Measurements from ENCODE around the gene DNAH7. TPM values are rescaled to one million over a fixed set of nuclear protein-coding genes. Genes with fewer than 3 reads are reported as not detected.

Gene DNAH7
- total and polyA plus RNA-seq, 7 experiments from 2014 or later: not detected

- no peak overlapping the region for H3K27ac ChIP-seq (ENCODE audit: low read depth, low read length)
- no peak for ATAC-seq
- CTCF ChIA-PET: interaction anchor here (0.6 kb wide), 1 partner anchor 67 kb away, joined by 3 read pairs; no protein-coding TSS in a partner anchor
- peaks cover 0 to 8% (median 0%) of the 10 kb centered on the region in 5 donors for H3K27me3 Mint-ChIP-seq
- no peak for DNase-seq
- H3K9me3 ChIP-seq (ENCODE audit: control insufficient read depth in 2 of 3, low read length in 3 of 3): no peaks in the 10 kb centered on the region
- intact Hi-C loops (cut with micrococcal nuclease): no loop called here
- H3K27ac Mint-ChIP-seq: no peak overlapping the region
- no peak overlapping the region for H3K4me3 ChIP-seq (ENCODE audit: low read length)
- H3K4me1 ChIP-seq (ENCODE audit: control insufficient read depth in 2 of 2, insufficient read depth in 2 of 2, low read length in 2 of 2): no peaks in the 10 kb centered on the region
- peaks cover 0 to 16% (median 10%) of the 10 kb centered on the region in 11 donors for H3K9me3 Mint-ChIP-seq
- POLR2A ChIA-PET: no interaction called here
- H3K27me3 ChIP-seq (ENCODE audit: control insufficient read depth in 2 of 2, insufficient read depth in 2 of 2, low read length in 2 of 2): no peaks in the 10 kb centered on the region
- H3K36me3 ChIP-seq (ENCODE audit: control insufficient read depth in 2 of 3, insufficient read depth in 3 of 3, low read length in 3 of 3): no peaks in the 10 kb centered on the region
- peaks cover 0 to 8% (median 0%) of the 10 kb centered on the region in 5 donors for H3K36me3 Mint-ChIP-seq
- peaks cover 0 to 14% (median 11%) of the 10 kb centered on the region in 7 donors for H3K4me1 Mint-ChIP-seq
- no peak overlapping the region for H3K4me3 Mint-ChIP-seq
Measured at GRCh38 chr2:196000551-196000950, 68.1 kb downstream of the DNAH7 start.

GRCh38 chr2:195998070-195998469 lies 70.6 kb downstream of the DNAH7 start:
- Histone ChIP-seq H3K4me3 (ENCODE audit: low read length) (no peak overlapping the region), H3K9me3 (ENCODE audit: control insufficient read depth in 2 of 3, low read length in 3 of 3) (no peaks in the 10 kb centered on the region)
- CTCF ChIA-PET: interaction anchor here (0.6 kb wide), 1 partner anchor 16 kb away, joined by 3 read pairs; no protein-coding TSS in a partner anchor

GRCh38 chr2:195995499-195995898 lies 73.1 kb downstream of the DNAH7 start:
- H3K4me1 Mint-ChIP-seq: peaks cover 2 to 19% (median 14%) of the 10 kb centered on the region in 7 donors
- Histone ChIP-seq H3K9me3 (ENCODE audit: control insufficient read depth in 2 of 3, low read length in 3 of 3) (no peaks in the 10 kb centered on the region), H3K4me1 (ENCODE audit: control insufficient read depth in 2 of 2, insufficient read depth in 2 of 2, low read length in 2 of 2) (no peaks in the 10 kb centered on the region), H3K36me3 (ENCODE audit: control insufficient read depth in 2 of 3, insufficient read depth in 3 of 3, low read length in 3 of 3) (no peaks in the 10 kb centered on the region), H3K4me3 (ENCODE audit: low read length) (no peak overlapping the region), H3K27ac (ENCODE audit: low read depth, low read length) (no peak overlapping the region), H3K27me3 (ENCODE audit: control insufficient read depth in 2 of 2, insufficient read depth in 2 of 2, low read length in 2 of 2) (no peaks in the 10 kb centered on the region)
- no peak for DNase-seq
- H3K4me3 Mint-ChIP-seq: no peak overlapping the region
- CTCF ChIA-PET: no interaction called here
- no peaks in the 10 kb centered on the region for H3K36me3 Mint-ChIP-seq
- H3K9me3 Mint-ChIP-seq: no peaks in the 10 kb centered on the region
- no peak for ATAC-seq
- no peak overlapping the region for H3K27ac Mint-ChIP-seq
- POLR2A ChIA-PET: no interaction called here
- intact Hi-C loops (cut with micrococcal nuclease): no loop called here
- peaks cover 0 to 11% (median 0%) of the 10 kb centered on the region in 5 donors for H3K27me3 Mint-ChIP-seq

More at GRCh38 chr2:195998070-195998469, 70.6 kb downstream of the DNAH7 start:
- intact Hi-C loops (cut with micrococcal nuclease): no loop called here
- Histone ChIP-seq H3K27ac (ENCODE audit: low read depth, low read length) (no peak overlapping the region), H3K4me1 (ENCODE audit: control insufficient read depth in 2 of 2, insufficient read depth in 2 of 2, low read length in 2 of 2) (no peaks in the 10 kb centered on the region), H3K36me3 (ENCODE audit: control insufficient read depth in 2 of 3, insufficient read depth in 3 of 3, low read length in 3 of 3) (no peaks in the 10 kb centered on the region), H3K27me3 (ENCODE audit: control insufficient read depth in 2 of 2, insufficient read depth in 2 of 2, low read length in 2 of 2) (no peaks in the 10 kb centered on the region)
- Mint-ChIP-seq H3K36me3 (no peaks in the 10 kb centered on the region), H3K27me3 (peaks cover 0 to 8% (median 0%) of the 10 kb centered on the region in 5 donors), H3K27ac (no peak overlapping the region), H3K4me1 (peaks cover 2 to 19% (median 14%) of the 10 kb centered on the region in 7 donors), H3K4me3 (no peak overlapping the region), H3K9me3 (peaks cover 0 to 2% (median 0%) of the 10 kb centered on the region in 11 donors)
- ATAC-seq (no peak), DNase-seq (no peak)
- POLR2A ChIA-PET: no interaction called here

- CTCF ChIA-PET: no interaction called here
- POLR2A ChIA-PET: no interaction called here
- H3K36me3 ChIP-seq (ENCODE audit: control insufficient read depth in 2 of 3, insufficient read depth in 3 of 3, low read length in 3 of 3): no peaks in the 10 kb centered on the region
- no peak for ATAC-seq
- H3K4me1 ChIP-seq (ENCODE audit: control insufficient read depth in 2 of 2, insufficient read depth in 2 of 2, low read length in 2 of 2): no peaks in the 10 kb centered on the region
- H3K9me3 ChIP-seq (ENCODE audit: control insufficient read depth in 2 of 3, low read length in 3 of 3): no peaks in the 10 kb centered on the region
- intact Hi-C loops (cut with micrococcal nuclease): no loop called here
- no peaks in the 10 kb centered on the region for H3K27me3 ChIP-seq (ENCODE audit: control insufficient read depth in 2 of 2, insufficient read depth in 2 of 2, low read length in 2 of 2)
- H3K4me3 Mint-ChIP-seq: no peak overlapping the region
- H3K27ac ChIP-seq (ENCODE audit: low read depth, low read length): no peak overlapping the region
- H3K27me3 Mint-ChIP-seq: peaks cover 0 to 8% (median 0%) of the 10 kb centered on the region in 5 donors
- H3K9me3 Mint-ChIP-seq: no peaks in the 10 kb centered on the region
- no peak overlapping the region for H3K27ac Mint-ChIP-seq
- H3K4me1 Mint-ChIP-seq: peaks cover 2 to 19% (median 14%) of the 10 kb centered on the region in 7 donors
- DNase-seq: no peak
- H3K36me3 Mint-ChIP-seq: no peaks in the 10 kb centered on the region
- no peak overlapping the region for H3K4me3 ChIP-seq (ENCODE audit: low read length)
Measured at GRCh38 chr2:195993623-195994022, 75.0 kb downstream of the DNAH7 start.

GRCh38 chr2:195985741-195986140 lies 82.9 kb downstream of the DNAH7 start:
- Histone ChIP-seq H3K4me3 (ENCODE audit: low read length) (no peak overlapping the region), H3K36me3 (ENCODE audit: control insufficient read depth in 2 of 3, insufficient read depth in 3 of 3, low read length in 3 of 3) (no peaks in the 10 kb centered on the region), H3K4me1 (ENCODE audit: control insufficient read depth in 2 of 2, insufficient read depth in 2 of 2, low read length in 2 of 2) (no peaks in the 10 kb centered on the region), H3K9me3 (ENCODE audit: control insufficient read depth in 2 of 3, low read length in 3 of 3) (no peaks in the 10 kb centered on the region), H3K27me3 (ENCODE audit: control insufficient read depth in 2 of 2, insufficient read depth in 2 of 2, low read length in 2 of 2) (no peaks in the 10 kb centered on the region), H3K27ac (ENCODE audit: low read depth, low read length) (no peak overlapping the region)
- H3K4me3 Mint-ChIP-seq: no peak overlapping the region
- peak overlapping the region in 1 of 9 donors; percentile 22 for H3K27ac Mint-ChIP-seq
- ChIA-PET CTCF (no interaction called here), POLR2A (no interaction called here)
- no peak for DNase-seq
- H3K27me3 Mint-ChIP-seq: peaks cover 0 to 10% (median 0%) of the 10 kb centered on the region in 5 donors
- ATAC-seq: no peak
- intact Hi-C loops (cut with micrococcal nuclease): no loop called here
- H3K36me3 Mint-ChIP-seq: no peaks in the 10 kb centered on the region
- H3K9me3 Mint-ChIP-seq: peaks cover 0 to 2% (median 0%) of the 10 kb centered on the region in 11 donors
- peaks cover 0 to 14% (median 4%) of the 10 kb centered on the region in 7 donors for H3K4me1 Mint-ChIP-seq

GRCh38 chr2:195984923-195985726 lies 83.5 kb downstream of the DNAH7 start:
- Histone ChIP-seq H3K9me3 (ENCODE audit: control insufficient read depth in 2 of 3, low read length in 3 of 3) (no peaks in the 10 kb centered on the region), H3K27ac (ENCODE audit: low read depth, low read length) (no peak overlapping the region), H3K36me3 (ENCODE audit: control insufficient read depth in 2 of 3, insufficient read depth in 3 of 3, low read length in 3 of 3) (no peaks in the 10 kb centered on the region), H3K4me3 (ENCODE audit: low read length) (no peak overlapping the region), H3K4me1 (ENCODE audit: control insufficient read depth in 2 of 2, insufficient read depth in 2 of 2, low read length in 2 of 2) (no peaks in the 10 kb centered on the region), H3K27me3 (ENCODE audit: control insufficient read depth in 2 of 2, insufficient read depth in 2 of 2, low read length in 2 of 2) (no peaks in the 10 kb centered on the region)
- DNase-seq (no peak), ATAC-seq (no peak)
- Mint-ChIP-seq H3K36me3 (no peaks in the 10 kb centered on the region), H3K27ac (no peak overlapping the region), H3K9me3 (peaks cover 0 to 4% (median 2%) of the 10 kb centered on the region in 11 donors), H3K27me3 (peaks cover 0 to 10% (median 0%) of the 10 kb centered on the region in 5 donors), H3K4me1 (peaks cover 0 to 14% (median 4%) of the 10 kb centered on the region in 7 donors), H3K4me3 (peak overlapping the region in 1 of 10 donors; percentile 21)
- ChIA-PET CTCF (no interaction called here), POLR2A (no interaction called here)
- intact Hi-C loops (cut with micrococcal nuclease): no loop called here

GRCh38 chr2:195967336-195967735 lies 101.3 kb downstream of the DNAH7 start:
- CTCF ChIA-PET: no interaction called here
- H3K4me3 Mint-ChIP-seq: no peak overlapping the region
- POLR2A ChIA-PET: no interaction called here
- no peak for ATAC-seq
- Histone ChIP-seq H3K36me3 (ENCODE audit: control insufficient read depth in 2 of 3, insufficient read depth in 3 of 3, low read length in 3 of 3) (no peaks in the 10 kb centered on the region), H3K4me3 (ENCODE audit: low read length) (no peak overlapping the region), H3K9me3 (ENCODE audit: control insufficient read depth in 2 of 3, low read length in 3 of 3) (no peaks in the 10 kb centered on the region), H3K27me3 (ENCODE audit: control insufficient read depth in 2 of 2, insufficient read depth in 2 of 2, low read length in 2 of 2) (no peaks in the 10 kb centered on the region), H3K27ac (ENCODE audit: low read depth, low read length) (no peak overlapping the region), H3K4me1 (ENCODE audit: control insufficient read depth in 2 of 2, insufficient read depth in 2 of 2, low read length in 2 of 2) (no peaks in the 10 kb centered on the region)
- intact Hi-C loops (cut with micrococcal nuclease): no loop called here
- H3K27ac Mint-ChIP-seq: no peak overlapping the region
- peaks cover 0 to 2% (median 0%) of the 10 kb centered on the region in 7 donors for H3K4me1 Mint-ChIP-seq
- peaks cover 0 to 5% (median 0%) of the 10 kb centered on the region in 11 donors for H3K9me3 Mint-ChIP-seq
- no peak for DNase-seq
- peaks cover 6 to 31% (median 19%) of the 10 kb centered on the region in 5 donors for H3K27me3 Mint-ChIP-seq
- H3K36me3 Mint-ChIP-seq: no peaks in the 10 kb centered on the region
